C4-2B (cell line): ENCODE data around the gene DUSP7.
A peak's percentile ranks its signal among the peaks of the same experiment; 100 is the strongest.

Experiments
- ZFX ChIP-seq: fragments of 450-650 bp; IDR thresholded peaks from 2 replicates; pipeline ENCODE4 v1.6.1; 2017
- TF ChIP-seq, protein P1 (sequence below): fragments of 450-650 bp; conservative IDR thresholded peaks from 2 replicates; pipeline ENCODE4 v1.5.1; 2017; ENCODE audit warnings: mild to moderate bottlenecking

DNA sequence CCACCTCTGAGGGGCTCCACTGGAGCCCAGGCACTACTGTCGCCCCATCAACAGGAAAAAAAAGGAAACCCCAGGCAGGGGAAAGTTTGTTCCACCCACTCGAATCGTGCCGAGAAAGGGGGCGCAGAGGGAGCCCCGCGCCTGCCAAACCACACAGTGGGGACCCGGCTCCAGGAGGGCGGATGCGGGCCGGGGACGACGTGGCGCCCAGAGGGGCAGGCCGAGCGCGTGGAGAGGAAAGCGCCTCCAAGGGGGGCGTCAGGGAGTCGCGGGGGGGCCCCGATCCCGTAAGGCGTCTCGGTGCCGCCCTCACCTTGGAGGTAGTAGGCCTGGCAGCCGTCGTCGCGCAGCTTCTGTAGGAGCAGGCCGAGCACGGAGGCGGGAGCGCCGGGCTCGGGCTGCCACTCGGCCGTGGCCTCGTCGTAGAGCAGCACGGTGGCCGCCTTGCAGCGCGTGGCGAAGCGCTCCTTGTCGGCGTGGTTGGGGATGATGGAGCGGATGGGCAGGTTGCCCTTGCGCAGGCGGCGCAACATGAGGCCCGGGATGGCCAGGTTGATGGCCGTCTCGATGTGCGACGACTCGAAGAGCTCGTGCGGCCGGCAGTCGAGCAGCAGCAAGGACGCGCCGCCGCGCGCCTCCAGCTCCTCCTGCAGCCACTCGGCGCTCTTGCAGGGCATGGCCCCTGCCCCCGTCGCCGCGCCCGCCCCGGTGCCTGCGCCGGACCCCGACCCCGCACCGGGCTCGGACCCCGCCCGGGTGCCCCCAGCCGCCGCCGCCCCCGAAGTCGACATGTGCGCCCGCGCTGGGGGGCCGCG is 627 bp downstream of the DUSP7 start:
- TF ChIP-seq, protein P1, sequence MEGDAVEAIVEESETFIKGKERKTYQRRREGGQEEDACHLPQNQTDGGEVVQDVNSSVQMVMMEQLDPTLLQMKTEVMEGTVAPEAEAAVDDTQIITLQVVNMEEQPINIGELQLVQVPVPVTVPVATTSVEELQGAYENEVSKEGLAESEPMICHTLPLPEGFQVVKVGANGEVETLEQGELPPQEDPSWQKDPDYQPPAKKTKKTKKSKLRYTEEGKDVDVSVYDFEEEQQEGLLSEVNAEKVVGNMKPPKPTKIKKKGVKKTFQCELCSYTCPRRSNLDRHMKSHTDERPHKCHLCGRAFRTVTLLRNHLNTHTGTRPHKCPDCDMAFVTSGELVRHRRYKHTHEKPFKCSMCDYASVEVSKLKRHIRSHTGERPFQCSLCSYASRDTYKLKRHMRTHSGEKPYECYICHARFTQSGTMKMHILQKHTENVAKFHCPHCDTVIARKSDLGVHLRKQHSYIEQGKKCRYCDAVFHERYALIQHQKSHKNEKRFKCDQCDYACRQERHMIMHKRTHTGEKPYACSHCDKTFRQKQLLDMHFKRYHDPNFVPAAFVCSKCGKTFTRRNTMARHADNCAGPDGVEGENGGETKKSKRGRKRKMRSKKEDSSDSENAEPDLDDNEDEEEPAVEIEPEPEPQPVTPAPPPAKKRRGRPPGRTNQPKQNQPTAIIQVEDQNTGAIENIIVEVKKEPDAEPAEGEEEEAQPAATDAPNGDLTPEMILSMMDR = peak; percentile 23; the same call in 1 of the 2 replicates
- TF ChIP-seq ZFX = peak; percentile 86
